ENCODE data around the gene CDH6.
"Not testable (repeated sequence)": the region's sequence is repeated elsewhere in the genome, so short reads cannot be mapped to it uniquely, and the experiment has no call there.

The CDH6 gene

GRCh38 chr5:31361234-31361633, 167.7 kb downstream of the CDH6 start:
- in situ Hi-C loops (cut with MboI; ENCODE audit: low sequenced_read_pairs, unreplicated experiment): no loop called here
- no peak for DNase-seq (ENCODE audit: low spot score)
- no peak for TF ChIP-seq CTCF (IDR thresholded peaks at IDR 0.05; ENCODE audit: borderline replicate concordance, control extremely low read depth, extremely low read depth, insufficient read depth, missing control alignments)

GRCh38 chr5:31361704-31362528, 168.4 kb downstream of the CDH6 start:
- DNase-seq (ENCODE audit: low spot score); in situ Hi-C loops (cut with MboI; ENCODE audit: low sequenced_read_pairs, unreplicated experiment): not testable (repeated sequence)

- TF ChIP-seq CTCF (IDR thresholded peaks at IDR 0.05; ENCODE audit: borderline replicate concordance, control extremely low read depth, extremely low read depth, insufficient read depth, missing control alignments): no peak
- DNase-seq (ENCODE audit: low spot score): no peak
- in situ Hi-C loops (cut with MboI; ENCODE audit: low sequenced_read_pairs, unreplicated experiment): no loop called here
Measured at GRCh38 chr5:31362529-31362900, 169.0 kb downstream of the CDH6 start.

- in situ Hi-C loops (cut with MboI; ENCODE audit: low sequenced_read_pairs, unreplicated experiment): no loop called here
- TF ChIP-seq CTCF (IDR thresholded peaks at IDR 0.05; ENCODE audit: borderline replicate concordance, control extremely low read depth, extremely low read depth, insufficient read depth, missing control alignments): no peak
- no peak for DNase-seq (ENCODE audit: low spot score)
Measured at GRCh38 chr5:31362931-31363568, 169.6 kb downstream of the CDH6 start.

- no peak for DNase-seq (ENCODE audit: low spot score)
- in situ Hi-C loops (cut with MboI; ENCODE audit: low sequenced_read_pairs, unreplicated experiment): no loop called here
- TF ChIP-seq CTCF (IDR thresholded peaks at IDR 0.05; ENCODE audit: borderline replicate concordance, control extremely low read depth, extremely low read depth, insufficient read depth, missing control alignments): no peak
Measured at GRCh38 chr5:31364881-31365636, 171.6 kb downstream of the CDH6 start.

GRCh38 chr5:31365776-31366175, 172.3 kb downstream of the CDH6 start:
- TF ChIP-seq CTCF (IDR thresholded peaks at IDR 0.05; ENCODE audit: borderline replicate concordance, control extremely low read depth, extremely low read depth, insufficient read depth, missing control alignments): no peak
- in situ Hi-C loops (cut with MboI; ENCODE audit: low sequenced_read_pairs, unreplicated experiment): no loop called here
- no peak for DNase-seq (ENCODE audit: low spot score)

- no peak for DNase-seq (ENCODE audit: low spot score)
- in situ Hi-C loops (cut with MboI; ENCODE audit: low sequenced_read_pairs, unreplicated experiment): no loop called here
- no peak for TF ChIP-seq CTCF (IDR thresholded peaks at IDR 0.05; ENCODE audit: borderline replicate concordance, control extremely low read depth, extremely low read depth, insufficient read depth, missing control alignments)
Measured at GRCh38 chr5:31366941-31367340, 173.5 kb downstream of the CDH6 start.
